Stomach (tissue), 9 donors: ENCODE results near the gene ADAMTS20. TPM values are rescaled to one million over a fixed set of nuclear protein-coding genes. Genes with fewer than 3 reads are reported as not detected.

Experiments used
- DNase-seq, 2 donors: peaks; one replicate each; pipeline versions ENCODE4 v3.0.0 to v3.0.0-alpha.2; 2013 to 2019
- H3K27ac ChIP-seq, 5 donors: fragments of 200-600 bp in 4 of 5; sonication (generic) in 4 of 5; one replicate each; pipeline ENCODE4 v1.5.1; 2013 to 2019; ENCODE audit warnings: mild to moderate bottlenecking in 1 of 5, moderate library complexity in 1 of 5
- H3K27me3 ChIP-seq, 3 donors: fragments of 200-600 bp; sonication (generic); one replicate each; pipeline ENCODE4 v1.5.1; 2017 to 2019; ENCODE audit warnings: mixed run types in 1 of 3
- H3K36me3 ChIP-seq, 4 donors: fragments of 200-600 bp; sonication (generic); 1 replicate in 3 of 4; 2 replicates in 1 of 4; pipeline ENCODE4 v1.5.1; 2016 to 2019
- H3K4me1 ChIP-seq, 4 donors: fragments of 200-600 bp; sonication (generic); one replicate each; pipeline ENCODE4 v1.5.1; 2016 to 2019
- H3K4me3 ChIP-seq, 4 donors: fragments of 200-600 bp; sonication (generic) in 3 of 4; one replicate each; pipeline ENCODE4 v1.5.1; 2016 to 2019; ENCODE audit warnings: mild to moderate bottlenecking in 1 of 4
- H3K9me3 ChIP-seq, 4 donors: fragments of 200-600 bp; sonication (generic); one replicate each; pipeline ENCODE4 v1.5.1; 2016 to 2019
- EP300 ChIP-seq: sonication (generic); formaldehyde crosslinking; IDR thresholded peaks from one replicate; pipeline ENCODE4 v1.6.1; 2017; ENCODE audit warnings: antibody characterized with exemption
- POLR2A ChIP-seq, 4 donors: fragments of 450-650 bp; IDR thresholded peaks; one replicate each; pipeline ENCODE4 v1.6.1; 2016; ENCODE audit warnings: antibody characterized with exemption in 4 of 4, control low read depth in 2 of 4, mild to moderate bottlenecking in 1 of 4, moderate library complexity in 1 of 4
- POLR2AphosphoS5 ChIP-seq, 3 donors: sonication (generic); formaldehyde crosslinking; IDR thresholded peaks; one replicate each; pipeline ENCODE4 v1.6.1; 2016; ENCODE audit warnings: antibody characterized with exemption in 3 of 3
- WGBS, 5 donors: extraction: QIAGEN DNeasy Blood & Tissue Kit in 3 of 5; methylation state at CpG; one replicate each; pipeline versions ENCODE4 v1.1.5 to v1.1.7; 2013 to 2018; 5-methylcytosine and 5-hydroxymethylcytosine counted together
- intact Hi-C: fragments of 100-400 bp; cut with DNase I; formaldehyde crosslinking; loops from one replicate; pipeline ENCODE4 v1.15.1; 2023; ENCODE audit warnings: low total_unique reads
- polyA plus RNA-seq, 3 donors: library from polyadenylated mRNA; stranded (reverse); fragments of 200-250 nt; gene quantifications; one replicate each; pipeline ENCODE4 v1.2.3, GENCODE V29; 2013
- total RNA-seq, 5 donors: library from RNA; depleted of rRNA; stranded (reverse); fragments of >200 nt; gene quantifications; one replicate each; pipeline versions ENCODE4 v1.1.0 to v1.2.3, GENCODE V29; 2014 to 2016
- TF ChIP-seq, protein P1 (sequence below), 7 experiments: fragments of 450-650 bp in 4 of 7; fragments of 200-600 bp in 3 of 7; sonication (generic) in 3 of 7; IDR thresholded peaks; one replicate each; pipeline ENCODE4 v1.5.1; 2016 to 2019; ENCODE audit warnings: antibody characterized with exemption in 7 of 7, control low read depth in 2 of 7, mild to moderate bottlenecking in 1 of 7
- donor health status: healthy with polysubstance abuse.
- donor health status: Bipolar disorder and iron deficiency.
- donor health status: healthy.

ADAMTS20 gene
- total and polyA plus RNA-seq, 8 donors = 0.55 TPM; not detected in 7

- intact Hi-C loops = no loop called here
- Histone ChIP-seq H3K27me3 (no peaks in the 10 kb centered on the region), H3K4me3 (no peak overlapping the region), H3K9me3 (peaks cover 0 to 4% (median 2%) of the 10 kb centered on the region in 4 donors), H3K4me1 (no peaks in the 10 kb centered on the region), H3K36me3 (no peaks in the 10 kb centered on the region), H3K27ac (no peak overlapping the region)
- no peak for DNase-seq
- TF ChIP-seq, protein P1, sequence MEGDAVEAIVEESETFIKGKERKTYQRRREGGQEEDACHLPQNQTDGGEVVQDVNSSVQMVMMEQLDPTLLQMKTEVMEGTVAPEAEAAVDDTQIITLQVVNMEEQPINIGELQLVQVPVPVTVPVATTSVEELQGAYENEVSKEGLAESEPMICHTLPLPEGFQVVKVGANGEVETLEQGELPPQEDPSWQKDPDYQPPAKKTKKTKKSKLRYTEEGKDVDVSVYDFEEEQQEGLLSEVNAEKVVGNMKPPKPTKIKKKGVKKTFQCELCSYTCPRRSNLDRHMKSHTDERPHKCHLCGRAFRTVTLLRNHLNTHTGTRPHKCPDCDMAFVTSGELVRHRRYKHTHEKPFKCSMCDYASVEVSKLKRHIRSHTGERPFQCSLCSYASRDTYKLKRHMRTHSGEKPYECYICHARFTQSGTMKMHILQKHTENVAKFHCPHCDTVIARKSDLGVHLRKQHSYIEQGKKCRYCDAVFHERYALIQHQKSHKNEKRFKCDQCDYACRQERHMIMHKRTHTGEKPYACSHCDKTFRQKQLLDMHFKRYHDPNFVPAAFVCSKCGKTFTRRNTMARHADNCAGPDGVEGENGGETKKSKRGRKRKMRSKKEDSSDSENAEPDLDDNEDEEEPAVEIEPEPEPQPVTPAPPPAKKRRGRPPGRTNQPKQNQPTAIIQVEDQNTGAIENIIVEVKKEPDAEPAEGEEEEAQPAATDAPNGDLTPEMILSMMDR (IDR thresholded peaks at IDR 0.05) = no peak
- 67 to 74% (median 69%) methylated on average over 3 of the region's 3 CpGs for WGBS, 5 donors
Measured at GRCh38 chr12:43480591-43480990, 71.4 kb downstream of the ADAMTS20 start.

DNA sequence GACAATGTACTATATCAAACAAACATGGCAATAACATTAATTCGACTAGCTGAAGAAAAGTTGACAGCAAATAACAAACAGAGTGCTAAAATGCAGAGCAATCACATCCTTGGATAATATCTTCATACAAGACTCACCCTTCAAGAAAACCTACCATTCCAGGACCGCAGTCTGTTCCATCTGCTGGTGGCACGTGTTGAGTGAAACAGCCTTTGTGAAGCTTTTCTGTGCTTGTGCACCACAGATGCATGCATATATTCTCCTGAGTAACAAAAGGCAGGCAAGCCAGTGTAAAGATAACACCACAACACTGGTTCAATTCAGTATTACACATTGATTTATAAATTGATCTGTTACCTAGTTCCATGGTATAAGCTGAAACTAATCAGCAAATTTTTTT lies 89.3 kb downstream of the ADAMTS20 start:
- H3K27me3 ChIP-seq = no peaks in the 10 kb centered on the region
- no peak overlapping the region for H3K4me3 ChIP-seq
- WGBS, 5 donors = 76 to 85% (median 78%) methylated on average over 3 of the region's 3 CpGs
- TF ChIP-seq, protein P1 (IDR thresholded peaks at IDR 0.05) = no peak
- no peak for TF ChIP-seq EP300
- TF ChIP-seq POLR2A (IDR thresholded peaks at IDR 0.05) = no peak
- intact Hi-C loops = no loop called here
- no peak for DNase-seq
- no peaks in the 10 kb centered on the region for H3K9me3 ChIP-seq
- H3K27ac ChIP-seq = no peak overlapping the region
- H3K36me3 ChIP-seq = no peaks in the 10 kb centered on the region
- no peaks in the 10 kb centered on the region for H3K4me1 ChIP-seq

GRCh38 chr12:43462080-43462479 lies 89.9 kb downstream of the ADAMTS20 start:
- WGBS, 5 donors = 53 to 66% (median 61%) methylated on average over 2 of the region's 2 CpGs
- Histone ChIP-seq H3K9me3 (no peaks in the 10 kb centered on the region), H3K4me3 (no peak overlapping the region), H3K27me3 (no peaks in the 10 kb centered on the region), H3K27ac (no peak overlapping the region), H3K36me3 (no peaks in the 10 kb centered on the region), H3K4me1 (no peaks in the 10 kb centered on the region)
- intact Hi-C loops = no loop called here
- TF ChIP-seq, protein P1 (IDR thresholded peaks at IDR 0.05) = no peak
- no peak for TF ChIP-seq POLR2AphosphoS5 (IDR thresholded peaks at IDR 0.05)
- no peak for TF ChIP-seq EP300
- no peak for TF ChIP-seq POLR2A (IDR thresholded peaks at IDR 0.05)
- DNase-seq = no peak

DNA sequence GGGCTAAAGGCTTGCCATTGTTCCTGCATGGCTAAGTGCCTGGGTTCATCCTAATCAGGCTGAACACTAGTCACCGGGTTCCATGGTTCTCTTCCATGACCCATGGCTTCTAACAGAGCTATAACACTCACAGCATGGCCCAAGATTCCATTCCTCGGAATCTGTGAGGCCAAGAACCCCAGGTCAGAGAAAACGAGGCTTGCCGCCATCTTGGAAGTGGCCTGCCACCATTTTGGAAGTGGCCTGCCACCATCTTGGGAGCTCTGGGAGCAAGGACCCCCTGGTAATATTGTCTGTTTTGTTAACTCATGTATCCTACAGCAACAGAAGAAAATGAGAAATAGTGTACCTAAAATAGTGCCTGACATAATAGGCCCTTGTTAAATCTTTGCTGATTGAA lies 92.7 kb downstream of the ADAMTS20 start:
- intact Hi-C loops = no loop called here
- Histone ChIP-seq H3K27me3 (no peaks in the 10 kb centered on the region), H3K4me3 (no peak overlapping the region), H3K27ac (no peak overlapping the region), H3K4me1 (no peaks in the 10 kb centered on the region), H3K36me3 (no peaks in the 10 kb centered on the region), H3K9me3 (peaks cover 0 to 12% (median 5%) of the 10 kb centered on the region in 4 donors)
- no peak for DNase-seq
- TF ChIP-seq POLR2AphosphoS5 (IDR thresholded peaks at IDR 0.05) (no peak), EP300 (no peak), POLR2A (IDR thresholded peaks at IDR 0.05) (no peak)
- TF ChIP-seq, protein P1 (IDR thresholded peaks at IDR 0.05) = no peak
- 78 to 86% (median 81%) methylated on average over 4 of the region's 4 CpGs for WGBS, 5 donors
